Measurements from ENCODE around the gene SNAP29.

DNA sequence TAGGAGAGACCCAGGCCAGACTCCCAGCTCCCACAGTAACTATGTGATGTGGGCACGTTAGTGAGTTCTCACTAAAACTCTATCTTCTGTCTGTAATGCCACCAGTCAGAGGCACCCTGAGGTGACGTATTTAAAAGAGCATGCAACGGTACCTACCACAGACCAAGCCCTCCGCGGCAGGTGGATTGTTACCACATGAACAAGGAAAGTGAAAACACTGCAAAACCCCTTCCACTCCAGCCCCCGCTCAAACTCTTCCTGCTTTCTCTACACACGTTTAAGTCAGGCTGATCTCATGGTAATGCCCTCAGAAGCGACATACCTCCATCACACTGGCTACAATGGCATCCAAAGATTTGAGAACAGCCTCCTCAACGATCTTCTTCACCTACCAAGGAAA, 48.2 kb upstream of the SNAP29 start:
- TF ChIP-seq ZNF549 (tag by site-specific recombination; IDR thresholded peaks at IDR 0.05) = no peak
- TF ChIP-seq, protein P1, sequence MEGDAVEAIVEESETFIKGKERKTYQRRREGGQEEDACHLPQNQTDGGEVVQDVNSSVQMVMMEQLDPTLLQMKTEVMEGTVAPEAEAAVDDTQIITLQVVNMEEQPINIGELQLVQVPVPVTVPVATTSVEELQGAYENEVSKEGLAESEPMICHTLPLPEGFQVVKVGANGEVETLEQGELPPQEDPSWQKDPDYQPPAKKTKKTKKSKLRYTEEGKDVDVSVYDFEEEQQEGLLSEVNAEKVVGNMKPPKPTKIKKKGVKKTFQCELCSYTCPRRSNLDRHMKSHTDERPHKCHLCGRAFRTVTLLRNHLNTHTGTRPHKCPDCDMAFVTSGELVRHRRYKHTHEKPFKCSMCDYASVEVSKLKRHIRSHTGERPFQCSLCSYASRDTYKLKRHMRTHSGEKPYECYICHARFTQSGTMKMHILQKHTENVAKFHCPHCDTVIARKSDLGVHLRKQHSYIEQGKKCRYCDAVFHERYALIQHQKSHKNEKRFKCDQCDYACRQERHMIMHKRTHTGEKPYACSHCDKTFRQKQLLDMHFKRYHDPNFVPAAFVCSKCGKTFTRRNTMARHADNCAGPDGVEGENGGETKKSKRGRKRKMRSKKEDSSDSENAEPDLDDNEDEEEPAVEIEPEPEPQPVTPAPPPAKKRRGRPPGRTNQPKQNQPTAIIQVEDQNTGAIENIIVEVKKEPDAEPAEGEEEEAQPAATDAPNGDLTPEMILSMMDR (tag by site-specific recombination; IDR thresholded peaks at IDR 0.05) = no peak
